Nephron progenitor cell (in vitro differentiated cells): ENCODE results near the gene CHEK2.
"Not testable (repeated sequence)": the region's sequence is repeated elsewhere in the genome, so short reads cannot be mapped to it uniquely, and the experiment has no call there.

Source experiments
- DNase-seq: peaks from one replicate; pipeline ENCODE4 v3.0.0; 2021
- H3K27ac Mint-ChIP-seq: 2 replicates; pipeline ENCODE4 v1.8.0; 2021; ENCODE audit warnings: mild to moderate bottlenecking, moderate library complexity, mixed read lengths
- H3K27me3 Mint-ChIP-seq: 2 replicates; pipeline ENCODE4 v1.8.0; 2021; ENCODE audit warnings: mild to moderate bottlenecking, low read depth, mixed read lengths; ENCODE audit not compliant: poor library complexity
- H3K36me3 Mint-ChIP-seq: 2 replicates; pipeline ENCODE4 v1.8.0; 2021; ENCODE audit warnings: low read depth, mixed read lengths
- H3K4me1 Mint-ChIP-seq: 2 replicates; pipeline ENCODE4 v1.8.0; 2021; ENCODE audit warnings: mixed read lengths
- H3K4me3 Mint-ChIP-seq: 2 replicates; pipeline ENCODE4 v1.8.0; 2021; ENCODE audit warnings: mild to moderate bottlenecking, moderate library complexity, mixed read lengths
- H3K9me3 Mint-ChIP-seq: 2 replicates; pipeline ENCODE4 v1.8.0; 2021; ENCODE audit warnings: mild to moderate bottlenecking, moderate library complexity, mixed read lengths
- CTCF ChIP-seq: fragments of 200-600 bp; sonication (generic); IDR thresholded peaks from 2 replicates; pipeline ENCODE4 v1.5.0; 2021; ENCODE audit warnings: antibody characterized with exemption

Gene CHEK2

GRCh38 chr22:28682966-28683365 is 58.7 kb downstream of the CHEK2 start:
- H3K4me1 Mint-ChIP-seq, DNase-seq, H3K36me3 Mint-ChIP-seq, H3K27me3 Mint-ChIP-seq, H3K27ac Mint-ChIP-seq, H3K9me3 Mint-ChIP-seq, H3K4me3 Mint-ChIP-seq: not testable (repeated sequence)

DNA sequence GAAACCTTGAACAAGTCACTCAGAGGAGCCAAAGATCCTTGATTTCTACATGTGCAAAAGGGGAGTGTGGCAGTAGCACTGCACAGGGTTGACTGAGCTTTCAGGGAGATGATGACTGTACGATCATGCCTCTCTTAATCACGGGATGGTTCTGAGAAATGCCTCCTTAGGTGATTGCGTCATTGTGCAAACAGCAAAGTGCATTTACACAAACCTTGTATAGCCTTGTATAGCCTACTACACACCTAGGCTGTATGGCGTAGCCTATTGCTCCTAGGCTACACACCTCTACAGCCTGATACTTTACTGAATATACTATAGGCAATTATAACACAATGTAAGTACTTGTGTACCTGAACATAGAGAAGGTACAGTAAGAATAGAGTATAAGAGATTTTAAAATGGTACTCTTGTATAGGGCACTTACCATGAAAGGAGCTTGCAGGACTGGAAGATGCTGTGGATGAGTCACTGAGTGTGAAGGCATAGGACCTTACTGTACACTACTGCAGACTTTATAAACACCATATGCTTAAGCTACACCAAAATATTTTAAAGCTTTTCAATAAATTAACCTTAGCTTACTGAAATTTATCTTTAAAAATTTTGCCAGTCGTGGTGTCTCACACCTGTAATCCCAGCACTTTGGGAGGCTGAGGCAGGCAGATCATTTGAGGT is 60.7 kb downstream of the CHEK2 start:
- not testable (repeated sequence) for H3K36me3 Mint-ChIP-seq, H3K27ac Mint-ChIP-seq, H3K4me3 Mint-ChIP-seq, DNase-seq, H3K27me3 Mint-ChIP-seq, H3K9me3 Mint-ChIP-seq
- H3K4me1 Mint-ChIP-seq, result peaks cover 13% of the 10 kb centered on the region

- H3K9me3 Mint-ChIP-seq, H3K27me3 Mint-ChIP-seq, H3K36me3 Mint-ChIP-seq: not testable (repeated sequence)
- peak within 1 kb of the TSS; percentile 88 for H3K4me3 Mint-ChIP-seq
- peak within 1 kb of the TSS; percentile 69 for H3K27ac Mint-ChIP-seq
- H3K4me1 Mint-ChIP-seq, result peaks cover 13% of the 10 kb centered on the region
- DNase-seq, result peak; percentile 95
Measured at GRCh38 chr22:28679611-28680287, 61.9 kb downstream of the CHEK2 start, which contains the start of gene TTC28. TTC28 (minus strand) TSS chr22:28679840; CDS start chr22:28679723, 117 bp downstream.

DNA sequence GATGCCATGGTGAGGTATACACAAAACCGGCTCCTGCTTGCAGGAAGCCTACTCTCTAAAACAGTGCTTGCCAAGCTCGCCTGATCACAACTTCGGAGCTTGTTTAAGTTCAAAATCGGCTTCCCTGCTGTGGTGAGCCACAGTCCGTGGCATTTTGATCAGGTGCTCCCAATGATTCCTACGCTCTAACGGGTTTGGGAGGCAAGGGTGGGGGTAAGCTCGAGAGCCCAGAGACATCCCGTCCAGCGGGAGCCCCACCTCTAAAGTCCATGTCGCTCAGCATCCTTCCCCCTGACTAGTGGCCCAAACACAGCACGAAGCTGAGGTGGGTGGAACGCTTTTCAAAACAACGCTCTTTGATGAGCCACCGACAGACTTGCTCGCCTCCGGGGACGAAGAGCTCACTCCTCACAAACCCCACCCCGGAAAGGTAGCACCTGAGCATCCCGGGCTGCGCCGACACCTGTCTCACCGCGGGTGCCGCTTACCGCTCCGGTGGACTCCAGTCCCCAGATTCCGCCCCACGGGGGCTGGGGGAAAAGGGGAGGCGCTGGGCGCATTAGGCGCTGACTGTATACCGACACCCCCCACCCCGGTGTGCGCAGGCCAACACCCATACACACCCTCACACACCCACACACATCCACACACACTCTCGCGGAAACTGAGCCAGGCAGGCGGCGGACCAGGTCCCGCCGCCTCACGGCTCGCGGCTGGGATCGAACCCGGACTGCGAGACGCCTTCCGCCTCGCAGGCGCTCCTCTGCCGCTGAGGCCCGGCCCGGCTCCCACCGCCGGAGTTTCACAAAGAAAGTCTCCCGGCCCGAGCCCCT is 62.6 kb downstream of the CHEK2 start:
- Mint-ChIP-seq H3K27ac (peak overlapping the region; percentile 69), H3K4me1 (peaks cover 13% of the 10 kb centered on the region), H3K36me3 (peaks cover 11% of the 10 kb centered on the region), H3K4me3 (peak overlapping the region; percentile 87)
- not testable (repeated sequence) for H3K27me3 Mint-ChIP-seq, DNase-seq, H3K9me3 Mint-ChIP-seq

DNA sequence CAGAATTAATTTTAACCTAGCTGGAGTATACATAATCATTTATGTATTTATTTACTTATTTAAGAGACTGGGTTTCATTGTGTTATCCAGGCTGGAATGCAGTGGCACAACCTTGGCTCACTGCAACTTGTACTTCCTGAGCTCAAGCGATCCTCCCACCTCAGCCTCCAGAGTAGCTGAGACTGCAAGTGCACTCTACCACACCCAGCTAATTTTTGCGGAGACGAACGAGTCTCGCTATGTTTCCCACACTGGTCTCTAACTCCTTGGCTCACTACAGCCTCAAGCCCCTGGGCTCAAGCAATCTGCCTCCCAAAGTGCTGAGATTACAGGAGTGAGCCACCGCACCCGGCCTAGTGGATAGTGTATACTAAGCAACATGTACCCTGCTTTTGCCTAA is 63.5 kb downstream of the CHEK2 start:
- not testable (repeated sequence) for DNase-seq, H3K27me3 Mint-ChIP-seq, H3K9me3 Mint-ChIP-seq, H3K27ac Mint-ChIP-seq
- H3K36me3 Mint-ChIP-seq, result peaks cover 19% of the 10 kb centered on the region
- H3K4me1 Mint-ChIP-seq, result peaks cover 13% of the 10 kb centered on the region
- peak overlapping the region; percentile 87 for H3K4me3 Mint-ChIP-seq

DNA sequence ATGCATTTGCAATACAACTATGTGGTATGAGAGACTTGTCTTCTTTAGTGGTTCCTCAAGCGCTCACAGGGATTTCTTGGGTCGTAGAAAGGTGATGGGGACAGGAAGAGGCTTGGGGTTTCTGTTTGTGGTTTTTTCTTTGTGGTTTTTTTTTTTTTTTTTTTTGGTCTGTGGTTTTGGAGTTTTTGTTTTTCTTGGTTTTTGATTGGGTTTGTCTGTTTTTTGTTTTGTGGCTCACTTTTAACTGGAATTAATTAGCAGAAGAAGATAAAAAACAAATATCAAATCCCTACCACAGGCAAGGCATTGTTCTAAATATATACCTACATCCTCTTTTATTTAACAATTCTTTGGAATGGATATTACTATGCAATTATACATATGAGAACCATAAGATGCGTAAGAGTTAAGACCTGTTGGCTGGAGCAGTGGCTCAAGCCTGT is 67.5 kb downstream of the CHEK2 start:
- Mint-ChIP-seq H3K4me1 (peaks cover 13% of the 10 kb centered on the region), H3K4me3 (no peak overlapping the region), H3K27ac (no peak overlapping the region), H3K9me3 (peaks cover 33% of the 10 kb centered on the region), H3K36me3 (peaks cover 49% of the 10 kb centered on the region), H3K27me3 (no peaks in the 10 kb centered on the region)
- no peak for TF ChIP-seq CTCF
- DNase-seq, result no peak

DNA sequence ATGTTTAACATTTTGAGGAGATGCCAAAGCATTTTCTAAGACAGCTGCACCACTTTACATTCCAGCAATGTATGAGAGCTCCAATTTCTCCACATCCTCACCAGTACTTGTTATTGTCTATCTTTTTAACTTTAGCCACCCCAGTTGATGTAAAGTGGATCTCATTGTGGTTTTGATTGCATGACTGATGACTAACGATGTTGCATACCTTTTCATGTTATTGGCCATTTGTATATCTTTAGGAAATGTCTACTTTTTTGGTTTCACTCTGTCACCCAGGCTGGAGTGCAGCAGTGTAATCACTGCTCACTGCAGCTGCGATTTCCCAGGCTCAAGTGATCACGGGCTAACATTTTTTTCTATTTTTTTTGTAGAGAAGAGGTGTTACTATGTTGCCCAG is 70.9 kb downstream of the CHEK2 start:
- H3K27ac Mint-ChIP-seq, result no peak overlapping the region
- no peaks in the 10 kb centered on the region for H3K27me3 Mint-ChIP-seq
- H3K4me1 Mint-ChIP-seq, result no peaks in the 10 kb centered on the region
- no peak for DNase-seq
- no peak for TF ChIP-seq CTCF
- H3K36me3 Mint-ChIP-seq, result peaks cover 49% of the 10 kb centered on the region
- no peak overlapping the region for H3K4me3 Mint-ChIP-seq
- peaks cover 33% of the 10 kb centered on the region for H3K9me3 Mint-ChIP-seq

GRCh38 chr22:28670161-28670560 is 71.5 kb downstream of the CHEK2 start:
- H3K4me1 Mint-ChIP-seq, result no peaks in the 10 kb centered on the region
- no peak for DNase-seq

More at GRCh38 chr22:28670161-28670560, 71.5 kb downstream of the CHEK2 start:
- no peak overlapping the region for H3K27ac Mint-ChIP-seq
- no peak overlapping the region for H3K4me3 Mint-ChIP-seq
- peaks cover 33% of the 10 kb centered on the region for H3K9me3 Mint-ChIP-seq
- TF ChIP-seq CTCF, result no peak
- H3K27me3 Mint-ChIP-seq, result no peaks in the 10 kb centered on the region
- peaks cover 46% of the 10 kb centered on the region for H3K36me3 Mint-ChIP-seq
